DMS79 treated with DMSO at 0.1 percent for 48 hours (cell line): Measurements from ENCODE around the gene IGF1R.

Source experiments
- DNase-seq: peaks from one replicate; lab custom pipeline; 2025; lab: John Stamatoyannopoulos, UW

IGF1R gene

GRCh38 chr15:98888820-98889479 lies 240.6 kb downstream of the IGF1R start:
- no peak for DNase-seq

GRCh38 chr15:98889930-98890695 lies 241.8 kb downstream of the IGF1R start:
- DNase-seq: no peak

GRCh38 chr15:98891301-98891700 lies 243.0 kb downstream of the IGF1R start:
- no peak for DNase-seq

GRCh38 chr15:98893401-98893800 lies 245.1 kb downstream of the IGF1R start:
- DNase-seq: no peak

GRCh38 chr15:98894312-98894711 lies 246.0 kb downstream of the IGF1R start:
- DNase-seq: no peak

- no peak for DNase-seq
Observed at GRCh38 chr15:98896002-98896721, 247.8 kb downstream of the IGF1R start.

GRCh38 chr15:98896802-98897732 lies 248.7 kb downstream of the IGF1R start:
- no peak for DNase-seq

- no peak for DNase-seq
Observed at GRCh38 chr15:98898122-98898521, 249.8 kb downstream of the IGF1R start.

- no peak for DNase-seq
Observed at GRCh38 chr15:98899272-98900021, 251.1 kb downstream of the IGF1R start.

- DNase-seq: no peak
Observed at GRCh38 chr15:98900356-98900755, 252.0 kb downstream of the IGF1R start.

GRCh38 chr15:98901434-98902072 lies 253.2 kb downstream of the IGF1R start:
- DNase-seq: no peak

GRCh38 chr15:98902931-98903330 lies 254.6 kb downstream of the IGF1R start:
- DNase-seq: no peak

GRCh38 chr15:98903377-98904018 lies 255.2 kb downstream of the IGF1R start:
- DNase-seq: no peak

- DNase-seq: no peak
Observed at GRCh38 chr15:98904544-98904943, 256.2 kb downstream of the IGF1R start.

GRCh38 chr15:98905963-98906711 lies 257.8 kb downstream of the IGF1R start:
- no peak for DNase-seq

- DNase-seq: no peak
Observed at GRCh38 chr15:98906712-98907083, 258.4 kb downstream of the IGF1R start.

GRCh38 chr15:98907927-98908471 lies 259.7 kb downstream of the IGF1R start:
- DNase-seq: peak; percentile 9

GRCh38 chr15:98909968-98910885 lies 261.9 kb downstream of the IGF1R start:
- no peak for DNase-seq
